GM12878 (cell line): ENCODE results near the gene LRRN2. TPM values are rescaled to one million over a fixed set of nuclear protein-coding genes. Genes with fewer than 3 reads are reported as not detected.

Experiments used
- ATAC-seq: fragments of 200-7000 bp; cut with Tn5 transposase; 3 replicates; pipeline ENCODE4 v1.9.1; 2020; ENCODE audit warnings: mild to moderate bottlenecking, moderate library complexity
- BruUV-seq: library from RNA; stranded (reverse); fragments of 400-500 nt; replicated peaks from 2 replicates; lab custom pipeline; 2021; lab: Mats Ljungman, UMichigan
- CTCF ChIA-PET: fragments of 300-600 bp; sonication (Branson Sonifier 250); formaldehyde crosslinking; extraction: SDS; loops from one replicate; lab custom pipeline; 2021; ENCODE audit warnings: inconsistent platforms; lab: Yijun Ruan, JAX
- POLR2A ChIA-PET: fragments of 350-600 bp; formaldehyde crosslinking; extraction: SDS; loops from one replicate; lab custom pipeline; 2021; ENCODE audit warnings: inconsistent platforms; lab: Charles Lee
- RAD21 ChIA-PET: fragments of 300-600 bp; sonication (Branson Sonifier 250); formaldehyde crosslinking; loops from one replicate; lab custom pipeline; 2023; ENCODE audit warnings: antibody characterized with exemption; ENCODE audit not compliant: unreplicated experiment; lab: Charles Lee
- SMC1A ChIA-PET: fragments of 300-600 bp; sonication (Branson Sonifier 250); formaldehyde crosslinking; loops from one replicate; lab custom pipeline; 2023; ENCODE audit not compliant: unreplicated experiment, uncharacterized antibody; lab: Charles Lee
- DNase-seq: peaks from one replicate; pipeline ENCODE4 v3.0.0-alpha.2; 2011; ENCODE audit warnings: low read depth, low spot score
- FAIRE-seq: peaks from 3 replicates; lab custom pipeline; 2011; peaks lifted over from hg19 to GRCh38; lab: Jason Lieb, UNC
- H2AFZ ChIP-seq: 2 replicates; pipeline ENCODE4 v1.6.0; 2011; ENCODE audit warnings: low read depth, low read length, control low read depth; ENCODE audit not compliant: control insufficient read depth
- H3K27ac ChIP-seq: 2 replicates; pipeline ENCODE4 v1.5.1; 2011; ENCODE audit warnings: control low read depth; ENCODE audit not compliant: control insufficient read depth, insufficient read depth
- H3K27me3 ChIP-seq, 2 experiments: replicated peaks in 1 of 2; 2 replicates each; pipeline versions ENCODE4 v1.6.0 to v1.6.1; 2011; ENCODE audit warnings: low read length in 1 of 2; ENCODE audit not compliant: control insufficient read depth in 2 of 2, insufficient read depth in 2 of 2
- H3K36me3 ChIP-seq, 2 experiments: 2 replicates each; pipeline ENCODE4 v1.5.1; 2011; ENCODE audit warnings: low read length in 1 of 2; ENCODE audit not compliant: control insufficient read depth in 2 of 2, insufficient read depth in 2 of 2
- H3K4me1 ChIP-seq: 2 replicates; pipeline ENCODE4 v1.6.1; 2011; ENCODE audit warnings: mild to moderate bottlenecking, low read length, moderate library complexity, mixed read lengths; ENCODE audit not compliant: control insufficient read depth, insufficient read depth
- H3K4me2 ChIP-seq: 2 replicates; pipeline ENCODE4 v1.6.0; 2011; ENCODE audit warnings: control low read depth; ENCODE audit not compliant: control insufficient read depth, insufficient read depth
- H3K4me3 ChIP-seq: fragments of 200-600 bp; sonication (generic); 2 replicates; pipeline ENCODE4 v1.5.1; 2016
- H3K79me2 ChIP-seq: 2 replicates; pipeline ENCODE4 v1.6.0; 2011; ENCODE audit warnings: low read length; ENCODE audit not compliant: control insufficient read depth, insufficient read depth
- H3K9ac ChIP-seq: 2 replicates; pipeline ENCODE4 v1.8.0; 2011; ENCODE audit warnings: low read length, control low read depth, mixed read lengths; ENCODE audit not compliant: control insufficient read depth, insufficient read depth
- H3K9me3 ChIP-seq: replicated peaks from 3 replicates; pipeline ENCODE4 v1.5.1; 2011; ENCODE audit warnings: mild to moderate bottlenecking, low read length; ENCODE audit not compliant: control insufficient read depth, insufficient read depth
- H4K20me1 ChIP-seq: 2 replicates; pipeline ENCODE4 v1.6.0; 2011; ENCODE audit not compliant: control insufficient read depth, insufficient read depth
- CBFB ChIP-seq: IDR thresholded peaks from 2 replicates; pipeline ENCODE4 v1.6.1; 2016; ENCODE audit warnings: antibody characterized with exemption, low read depth
- CBX3 ChIP-seq: fragments of 200-600 bp; sonication (generic); IDR thresholded peaks from 2 replicates; pipeline ENCODE4 v1.6.1; 2016; ENCODE audit warnings: low read depth, borderline replicate concordance
- E2F4 ChIP-seq: IDR thresholded peaks from 2 replicates; pipeline ENCODE4 v1.6.1; 2012; ENCODE audit warnings: low read depth, low read length, improper control_type of control experiment
- ESRRA ChIP-seq: IDR thresholded peaks from 2 replicates; pipeline ENCODE4 v1.6.1; 2012; ENCODE audit warnings: mild to moderate bottlenecking, low read length, improper control_type of control experiment
- KAT2A ChIP-seq: conservative IDR thresholded peaks from 2 replicates; pipeline ENCODE4 v1.6.1; 2011; ENCODE audit warnings: low read depth, low read length; ENCODE audit not compliant: control insufficient read depth
- MEF2A ChIP-seq: IDR thresholded peaks from 2 replicates; pipeline ENCODE4 v1.6.1; 2011; ENCODE audit warnings: low read depth, mild to moderate bottlenecking, low read length, moderate library complexity; ENCODE audit not compliant: insufficient read depth
- NKRF ChIP-seq: fragments of 450-650 bp; conservative IDR thresholded peaks from 2 replicates; pipeline ENCODE4 v1.6.1; 2017; ENCODE audit warnings: mild to moderate bottlenecking, moderate library complexity
- NR2C1 ChIP-seq: fragments of 450-650 bp; IDR thresholded peaks from 2 replicates; pipeline ENCODE4 v1.6.1; 2017; ENCODE audit warnings: antibody characterized with exemption, mild to moderate bottlenecking, moderate library complexity
- NRF1 ChIP-seq: conservative IDR thresholded peaks from 2 replicates; pipeline ENCODE4 v1.6.1; 2011; ENCODE audit warnings: mild to moderate bottlenecking, low read depth, low read length, improper control_type of control experiment
- POU2F2 ChIP-seq: IDR thresholded peaks from 3 replicates; pipeline ENCODE4 v1.6.1; 2011; ENCODE audit warnings: low read depth, mild to moderate bottlenecking, low read length, borderline replicate concordance
- RB1 ChIP-seq: fragments of 450-650 bp; formaldehyde crosslinking; IDR thresholded peaks from 2 replicates; pipeline ENCODE4 v1.6.1; 2017; ENCODE audit warnings: mild to moderate bottlenecking, borderline replicate concordance
- RFX5 ChIP-seq: IDR thresholded peaks from 2 replicates; pipeline ENCODE4 v1.6.1; 2011; ENCODE audit warnings: low read depth, low read length, improper control_type of control experiment
- SKIL ChIP-seq: fragments of 450-650 bp; IDR thresholded peaks from 2 replicates; pipeline ENCODE4 v1.6.1; 2017; ENCODE audit warnings: mild to moderate bottlenecking, low read depth, inconsistent platforms; ENCODE audit not compliant: poor library complexity, severe bottlenecking
- TCF12 ChIP-seq: IDR thresholded peaks from 2 replicates; pipeline ENCODE4 v1.6.1; 2011; ENCODE audit warnings: low read depth, mild to moderate bottlenecking, low read length
- WGBS: methylation state at CpG from one replicate; pipeline ENCODE4 v1.1.6; 2016; ENCODE audit warnings: low lambda C conversion rate; ENCODE audit not compliant: insufficient replicate concordance, insufficient coverage; ENCODE audit errors: missing lambda C conversion rate; 5-methylcytosine and 5-hydroxymethylcytosine counted together
- in situ Hi-C: fragments of 300-500 bp; cut with MboI; formaldehyde crosslinking; loops from 9 replicates; pipeline ENCODE4 v1.14.3; 2018; ENCODE audit warnings: mixed read lengths
- intact Hi-C: fragments of 100-400 bp; cut with micrococcal nuclease; formaldehyde crosslinking; loops from one replicate; pipeline ENCODE4 v1.14.2; 2022; ENCODE audit not compliant: unreplicated experiment
- polyA plus RNA-seq, 11 experiments: library from polyadenylated mRNA; depleted of rRNA in 4 of 11; unstranded in 6 of 11; stranded (reverse) in 5 of 11; fragments of >200 nt; fragmentation: Nextera tagmentation in 4 of 11; fragmentation: Illumina TruSeq in 1 of 11; extraction: Ambion mirVana in 4 of 11; extraction: Trizol in 1 of 11; gene quantifications; 1 replicate in 1 of 11; 2 replicates in 10 of 11; pipeline versions ENCODE4 v1.2.1 to v1.2.3, GENCODE V29; 2011 to 2016; ENCODE audit warnings: inconsistent platforms in 2 of 11, missing spikeins in 2 of 11, low read depth in 1 of 11
- total RNA-seq, 4 experiments: library from RNA; depleted of rRNA in 3 of 4; stranded (reverse); fragments of >200 nt in 3 of 4; fragmentation: Illumina TruSeq in 1 of 4; extraction: Trizol in 1 of 4; gene quantifications; 2 replicates each; pipeline versions ENCODE4 v1.2.1 to v1.2.3, GENCODE V29; 2013 to 2021

Gene LRRN2
- total and polyA plus RNA-seq, 10 of the 15 experiments (the other 5 are each of a cell fraction or from before 2014, with no cell fraction given), result not detected

GRCh38 chr1:204612326-204612725, 73.2 kb downstream of the LRRN2 start (continued):
- TF ChIP-seq ESRRA, result no peak
- no peak for TF ChIP-seq CBFB
- TF ChIP-seq RFX5, result no peak
- TF ChIP-seq NKRF, result no peak
- no peak for TF ChIP-seq NR2C1
- no peak for TF ChIP-seq TCF12
- no peak for TF ChIP-seq RB1

- SMC1A ChIA-PET, result no interaction called here
- no peak overlapping the region for H2AFZ ChIP-seq
- WGBS, result 32% methylated on average over 3 of the region's 3 CpGs
- H3K79me2 ChIP-seq, result no peaks in the 10 kb centered on the region
- DNase-seq, result no peak
- POLR2A ChIA-PET, result no interaction called here
- in situ Hi-C loops (no loop called here), intact Hi-C loops (no loop called here)
- H3K27ac ChIP-seq, result no peak overlapping the region
- no TSS peak for BruUV-seq
- H3K4me1 ChIP-seq, result no peaks in the 10 kb centered on the region
- RAD21 ChIA-PET, result interaction anchor here (1.4 kb wide), 1 partner anchor 153 kb away, joined by 5 read pairs; no protein-coding TSS in a partner anchor
- no peaks in the 10 kb centered on the region for H4K20me1 ChIP-seq
- ATAC-seq, result no peak
- CTCF ChIA-PET, result interaction anchor here (1.2 to 2.2 kb wide), 5 partner anchors 20 to 196 kb away, joined by 3 to 8 read pairs (median 5); no protein-coding TSS in a partner anchor
- no peak overlapping the region for H3K9ac ChIP-seq
- H3K4me3 ChIP-seq, result no peak overlapping the region
- no peaks in the 10 kb centered on the region for H3K9me3 ChIP-seq
- FAIRE-seq, result no peak
- no peaks in the 10 kb centered on the region for H3K36me3 ChIP-seq
- TF ChIP-seq CBX3 (no peak), NRF1 (no peak), E2F4 (no peak), SKIL (no peak), MEF2A (no peak), TCF12 (no peak), KAT2A (no peak), POU2F2 (no peak)
- peaks cover 4 to 5% of the 10 kb centered on the region in 2 experiments; a peak in 3 of 4 replicates for H3K27me3 ChIP-seq
- H3K4me2 ChIP-seq, result no peak overlapping the region
These were observed 74.5 kb downstream of the LRRN2 start for GRCh38 chr1:204611036-204611435.
